ENCODE measurements around the gene SDC4. TPM values are rescaled to one million over a fixed set of nuclear protein-coding genes. Genes with fewer than 3 reads are reported as not detected.

Gene SDC4
- total RNA-seq, 2 experiments from 2014 or later: 28.1 to 28.3 TPM

- DNase-seq: no peak
- H3K9me3 Mint-ChIP-seq: no peaks in the 10 kb centered on the region
- H3K27ac Mint-ChIP-seq: no peak overlapping the region
- H3K36me3 Mint-ChIP-seq (ENCODE audit: low read depth): no peaks in the 10 kb centered on the region
- H3K27me3 Mint-ChIP-seq: no peaks in the 10 kb centered on the region
- CTCF ChIA-PET: interaction anchor here (1.3 to 1.5 kb wide), 2 partner anchors 13 to 87 kb away, joined by 3 to 11 read pairs; partner anchors contain the start of gene SYS1
- POLR2A ChIA-PET: interaction anchor here (1.3 kb wide), 1 partner anchor 12 kb away, joined by 4 read pairs; the partner anchor contains the start of gene SYS1
- no peak overlapping the region for H3K4me3 Mint-ChIP-seq
- peaks cover 54% of the 10 kb centered on the region for H3K4me1 Mint-ChIP-seq
These were observed 2.0 kb upstream of the SDC4 start for GRCh38 chr20:45350217-45350616.

- H3K9me3 Mint-ChIP-seq: no peaks in the 10 kb centered on the region
- H3K4me1 Mint-ChIP-seq: peaks cover 46% of the 10 kb centered on the region
- no peaks in the 10 kb centered on the region for H3K27me3 Mint-ChIP-seq
- ChIA-PET CTCF (interaction anchor here (0.8 to 4.0 kb wide), 9 partner anchors 8 to 98 kb away, joined by 3 to 19 read pairs (median 4); partner anchors contain the start of gene SYS1), POLR2A (interaction anchor here (0.6 to 4.6 kb wide), 17 partner anchors 8 to 444 kb away, joined by 3 to 25 read pairs (median 5); partner anchors contain the start of genes DNTTIP1, PIGT, SYS1 and WFDC3)
- H3K4me3 Mint-ChIP-seq: peak overlapping the region; percentile 86
- H3K27ac Mint-ChIP-seq: peak overlapping the region; percentile 67
- H3K36me3 Mint-ChIP-seq (ENCODE audit: low read depth): peaks cover 4% of the 10 kb centered on the region
- DNase-seq: no peak
These were observed 808 bp downstream of the SDC4 start for GRCh38 chr20:45347297-45347935.

- Mint-ChIP-seq H3K27me3 (no peaks in the 10 kb centered on the region), H3K4me3 (peak overlapping the region; percentile 86), H3K27ac (no peak overlapping the region), H3K36me3 (ENCODE audit: low read depth) (peaks cover 4% of the 10 kb centered on the region), H3K9me3 (no peaks in the 10 kb centered on the region), H3K4me1 (peaks cover 49% of the 10 kb centered on the region)
- ChIA-PET CTCF (interaction anchor here (0.5 to 4.0 kb wide), 9 partner anchors 8 to 423 kb away, joined by 3 to 19 read pairs (median 4); partner anchors contain the start of gene SYS1), POLR2A (interaction anchor here (0.6 to 4.6 kb wide), 15 partner anchors 9 to 445 kb away, joined by 3 to 25 read pairs (median 6); partner anchors contain the start of genes DNTTIP1, PIGT, SYS1 and WFDC3)
- DNase-seq: no peak
These were observed 1.4 kb downstream of the SDC4 start for GRCh38 chr20:45346851-45347250.

DNA sequence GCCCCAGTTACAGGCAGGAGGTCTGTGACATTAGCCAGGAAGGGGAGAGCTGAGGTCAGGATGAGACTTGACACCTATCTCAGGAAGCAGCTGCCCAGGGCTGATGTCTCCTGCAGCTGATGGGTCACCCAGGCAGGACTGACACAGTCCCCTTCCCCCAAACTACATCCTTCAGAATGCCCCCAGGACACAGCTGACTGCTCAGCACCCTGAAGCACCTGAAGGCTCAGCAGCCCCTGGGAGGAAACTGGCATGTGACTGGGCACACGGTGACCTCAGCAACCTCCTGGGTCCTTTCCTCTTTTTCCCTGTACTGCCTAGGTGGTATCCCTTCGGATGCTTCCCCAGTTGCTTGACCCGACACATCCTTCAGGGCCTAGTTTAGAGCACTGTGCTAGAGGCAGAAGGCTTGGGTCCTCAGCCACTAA is 1.9 kb downstream of the SDC4 start:
- peak overlapping the region; percentile 86 for H3K4me3 Mint-ChIP-seq
- POLR2A ChIA-PET: interaction anchor here (1.1 to 4.6 kb wide), 8 partner anchors 9 to 86 kb away, joined by 3 to 25 read pairs (median 7); partner anchors contain the start of gene SYS1
- CTCF ChIA-PET: interaction anchor here (0.5 to 4.0 kb wide), 6 partner anchors 15 to 424 kb away, joined by 3 to 19 read pairs (median 7); partner anchors contain the start of gene SYS1
- H3K36me3 Mint-ChIP-seq (ENCODE audit: low read depth): peaks cover 4% of the 10 kb centered on the region
- H3K4me1 Mint-ChIP-seq: peaks cover 51% of the 10 kb centered on the region
- no peaks in the 10 kb centered on the region for H3K9me3 Mint-ChIP-seq
- H3K27me3 Mint-ChIP-seq: no peaks in the 10 kb centered on the region
- DNase-seq: no peak
- no peak overlapping the region for H3K27ac Mint-ChIP-seq

DNA sequence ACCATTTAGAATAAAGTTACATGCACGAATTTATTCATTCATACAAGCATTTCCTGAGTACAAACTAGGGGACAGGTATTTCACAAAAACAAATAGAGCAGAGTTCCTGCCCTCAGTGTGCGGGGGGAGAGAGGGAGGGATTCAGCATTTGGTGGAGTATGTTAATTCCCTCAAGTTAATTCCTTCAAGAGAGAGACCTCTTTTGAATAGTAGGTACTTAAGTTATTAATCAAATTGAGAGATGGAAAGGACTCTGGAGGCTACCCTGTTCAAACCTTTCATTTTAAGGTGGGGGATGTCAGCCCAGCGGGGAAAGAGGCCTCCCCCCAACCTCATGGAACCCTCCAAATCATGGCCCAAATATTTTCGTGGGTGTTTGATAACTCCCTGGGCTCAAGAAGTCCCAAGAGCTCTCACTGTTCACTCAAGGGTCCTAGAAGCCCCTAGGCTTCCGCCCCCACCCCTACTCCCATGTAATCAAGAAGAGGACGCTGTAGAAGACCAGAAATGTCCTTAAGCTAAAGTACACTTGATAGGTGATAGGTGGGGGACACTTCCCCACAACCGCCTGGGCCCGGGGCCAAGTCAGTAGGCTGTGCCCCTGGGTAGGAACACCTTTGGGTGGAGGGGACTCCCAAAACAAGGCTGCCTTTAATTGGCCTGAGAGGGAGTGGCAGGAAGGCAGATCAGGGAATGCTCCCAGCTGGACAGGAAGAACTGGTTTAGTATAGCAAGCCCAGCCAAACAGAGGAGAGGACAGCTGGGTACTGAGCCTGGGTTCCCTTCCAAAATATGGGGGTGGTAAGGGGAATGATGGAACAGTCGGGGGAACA is 2.9 kb downstream of the SDC4 start:
- peak overlapping the region; percentile 27 for H3K4me3 Mint-ChIP-seq
- ChIA-PET CTCF (interaction anchor here (1.1 to 4.0 kb wide), 4 partner anchors 17 to 91 kb away, joined by 3 to 19 read pairs (median 4); partner anchors contain the start of gene SYS1), POLR2A (interaction anchor here (1.0 to 4.6 kb wide), 3 partner anchors 12 to 28 kb away, joined by 3 to 23 read pairs (median 4); no protein-coding TSS in a partner anchor)
- H3K9me3 Mint-ChIP-seq: no peaks in the 10 kb centered on the region
- H3K27me3 Mint-ChIP-seq: no peaks in the 10 kb centered on the region
- peaks cover 57% of the 10 kb centered on the region for H3K4me1 Mint-ChIP-seq
- DNase-seq: no peak
- H3K36me3 Mint-ChIP-seq (ENCODE audit: low read depth): peaks cover 12% of the 10 kb centered on the region
- no peak overlapping the region for H3K27ac Mint-ChIP-seq

DNA sequence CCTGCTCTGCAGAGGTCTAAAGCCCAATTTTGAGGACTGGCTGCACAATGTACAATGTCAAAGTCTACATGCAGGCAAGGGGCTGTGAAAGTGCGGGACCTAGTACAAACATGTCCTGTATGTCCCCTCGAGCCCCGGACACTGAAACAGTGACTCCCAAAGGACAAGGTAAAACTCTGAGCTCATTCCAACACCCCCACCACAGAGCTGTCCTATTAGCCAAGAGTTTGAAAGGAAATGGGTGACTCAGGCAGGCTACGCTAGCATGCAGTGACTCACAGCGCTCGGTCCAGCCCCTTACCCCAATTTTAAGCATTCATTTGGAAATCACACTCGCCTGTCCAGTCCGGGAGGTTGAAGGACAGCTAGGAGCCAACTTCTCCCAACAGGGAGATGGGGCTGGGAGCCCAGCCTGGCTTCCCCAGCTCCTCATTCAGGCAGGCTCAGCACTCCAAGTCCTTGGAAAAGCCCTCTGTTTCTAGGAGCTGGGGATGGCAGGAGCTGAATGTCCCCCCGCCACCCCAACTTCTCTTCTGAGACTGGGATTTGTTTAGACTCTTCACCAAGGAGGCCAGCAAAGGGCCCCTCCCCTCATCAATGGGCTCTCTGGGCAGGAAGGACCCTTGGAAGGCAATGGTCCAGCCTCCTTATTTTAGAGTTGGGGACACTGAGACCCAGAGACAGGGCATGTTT is 3.9 kb downstream of the SDC4 start:
- no peak for DNase-seq
- H3K4me1 Mint-ChIP-seq: peaks cover 58% of the 10 kb centered on the region

DNA sequence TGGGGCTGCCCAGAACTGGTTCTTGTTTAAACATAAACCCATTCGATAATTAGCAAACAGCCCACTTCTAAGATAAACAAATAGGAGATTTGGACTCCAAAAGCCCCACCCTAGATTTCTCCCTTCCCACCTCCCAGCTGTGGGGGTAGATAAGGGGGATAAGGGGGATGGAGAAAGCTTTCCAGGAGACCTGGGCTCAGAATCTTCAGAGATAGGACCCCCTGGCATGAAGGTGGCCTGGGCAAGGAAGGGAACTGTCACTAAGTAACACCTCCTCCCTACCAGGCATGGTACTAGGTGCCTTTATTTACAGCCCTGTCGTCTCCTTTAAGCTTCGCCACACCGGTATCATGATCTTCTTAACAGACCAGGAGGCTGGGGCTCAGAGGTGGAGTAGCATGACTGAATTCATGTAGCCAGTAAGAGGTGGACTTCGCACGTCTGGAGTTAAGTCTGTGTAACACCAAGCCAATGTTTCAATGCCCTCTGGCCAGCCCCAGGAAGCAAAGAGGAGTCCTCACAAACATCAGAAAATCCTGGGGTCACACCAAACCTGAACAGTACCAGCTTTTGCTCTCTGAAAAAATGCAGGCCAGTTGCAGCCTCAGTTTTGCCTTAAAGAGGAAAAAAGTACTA is 4.6 kb downstream of the SDC4 start:
- Mint-ChIP-seq H3K9me3 (no peaks in the 10 kb centered on the region), H3K36me3 (ENCODE audit: low read depth) (peaks cover 13% of the 10 kb centered on the region), H3K4me1 (peaks cover 61% of the 10 kb centered on the region), H3K27me3 (no peaks in the 10 kb centered on the region), H3K4me3 (no peak overlapping the region), H3K27ac (peak overlapping the region; percentile 26)
- ChIA-PET CTCF (interaction anchor here (1.1 to 1.7 kb wide), 3 partner anchors 19 to 93 kb away, joined by 4 to 6 read pairs (median 5); partner anchors contain the start of gene SYS1), POLR2A (interaction anchor here (0.6 to 1.6 kb wide), 2 partner anchors 30 to 291 kb away, joined by 3 to 4 read pairs; no protein-coding TSS in a partner anchor)
- no peak for DNase-seq

More for the DNA sequence above, 3.9 kb downstream of the SDC4 start:
- no peak overlapping the region for H3K4me3 Mint-ChIP-seq
- ChIA-PET CTCF (interaction anchor here (1.1 to 1.7 kb wide), 3 partner anchors 18 to 92 kb away, joined by 4 to 6 read pairs (median 5); partner anchors contain the start of gene SYS1), POLR2A (interaction anchor here (0.6 to 1.6 kb wide), 2 partner anchors 29 to 292 kb away, joined by 3 to 4 read pairs; no protein-coding TSS in a partner anchor)
- no peaks in the 10 kb centered on the region for H3K27me3 Mint-ChIP-seq
- H3K9me3 Mint-ChIP-seq: no peaks in the 10 kb centered on the region
- no peak overlapping the region for H3K27ac Mint-ChIP-seq
- peaks cover 13% of the 10 kb centered on the region for H3K36me3 Mint-ChIP-seq (ENCODE audit: low read depth)

- ChIA-PET POLR2A (no interaction called here), CTCF (interaction anchor here (1.2 kb wide), 1 partner anchor 10 kb away, joined by 3 read pairs; no protein-coding TSS in a partner anchor)
- Mint-ChIP-seq H3K4me3 (no peak overlapping the region), H3K4me1 (peaks cover 59% of the 10 kb centered on the region), H3K9me3 (no peaks in the 10 kb centered on the region), H3K36me3 (ENCODE audit: low read depth) (peaks cover 13% of the 10 kb centered on the region), H3K27ac (no peak overlapping the region), H3K27me3 (no peaks in the 10 kb centered on the region)
- DNase-seq: no peak
These were observed 5.2 kb downstream of the SDC4 start for GRCh38 chr20:45342855-45343531.

DNA sequence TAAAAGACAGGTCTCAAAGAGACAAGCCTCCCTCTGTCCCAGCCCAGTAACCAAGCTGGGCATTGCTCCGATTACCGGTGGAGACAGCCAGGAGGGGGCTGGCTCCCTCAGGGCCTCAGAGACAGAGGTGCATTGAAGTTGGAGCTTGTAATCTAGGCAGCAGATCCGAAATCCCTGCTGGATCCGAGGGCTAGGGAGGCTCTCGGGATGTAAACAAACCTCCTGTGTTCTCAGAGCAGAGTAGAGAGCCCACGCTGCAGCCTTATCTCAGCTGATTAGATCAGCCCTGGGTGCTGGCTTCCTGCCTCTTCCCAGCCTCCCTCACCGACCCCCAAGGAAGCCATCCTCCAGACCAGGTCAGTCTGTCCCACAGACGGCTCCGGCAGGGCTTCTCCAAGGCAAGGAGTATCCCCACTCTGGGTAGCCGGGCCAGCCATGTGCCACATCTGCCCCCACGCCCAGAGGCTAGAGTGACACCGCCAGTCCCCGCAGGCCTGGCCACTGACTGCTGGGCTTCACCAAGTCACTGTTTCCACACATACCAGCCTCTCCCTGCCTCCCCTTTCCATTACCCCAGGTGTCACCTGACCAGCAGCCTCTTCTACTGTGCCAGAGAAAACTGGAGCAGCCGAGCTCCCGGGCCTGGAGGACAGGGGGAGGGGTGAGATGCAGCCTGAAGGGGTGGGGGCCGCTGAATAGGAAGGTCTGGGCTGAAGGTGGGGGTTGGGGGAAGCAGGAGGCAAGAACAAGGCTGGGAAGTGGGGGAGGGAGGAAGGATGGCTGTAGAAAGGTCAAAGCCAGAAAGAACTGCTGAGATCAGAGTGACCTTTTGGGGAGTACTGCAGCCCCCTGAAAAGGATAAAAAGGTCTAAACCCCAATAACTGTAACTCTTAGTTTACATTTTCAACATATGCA is 6.0 kb downstream of the SDC4 start:
- Mint-ChIP-seq H3K27ac (no peak overlapping the region), H3K27me3 (no peaks in the 10 kb centered on the region), H3K36me3 (ENCODE audit: low read depth) (peaks cover 13% of the 10 kb centered on the region), H3K9me3 (no peaks in the 10 kb centered on the region), H3K4me1 (peaks cover 54% of the 10 kb centered on the region), H3K4me3 (no peak overlapping the region)
- CTCF ChIA-PET: interaction anchor here (1.2 kb wide), 1 partner anchor 10 kb away, joined by 3 read pairs; no protein-coding TSS in a partner anchor
- no peak for DNase-seq
- POLR2A ChIA-PET: no interaction called here

DNA sequence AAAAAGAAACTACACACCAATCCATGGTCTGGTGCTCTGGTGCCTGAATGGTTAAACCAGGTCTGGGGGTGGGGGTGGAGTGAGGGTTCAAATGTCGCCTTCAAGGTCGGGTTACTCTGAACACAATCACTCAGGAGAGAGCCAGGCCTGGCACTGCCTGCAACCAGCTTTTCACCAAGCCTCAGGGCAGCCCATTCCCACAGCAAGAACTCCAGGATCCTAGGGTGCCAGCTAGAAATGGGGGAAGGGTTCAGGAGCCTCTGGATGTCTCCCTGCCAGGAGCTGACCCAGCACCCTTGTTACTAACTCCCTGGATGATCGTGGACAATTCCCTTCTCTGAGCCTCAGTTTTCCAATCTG is 6.7 kb downstream of the SDC4 start:
- CTCF ChIA-PET: interaction anchor here (0.8 to 1.2 kb wide), 2 partner anchors 9 to 48 kb away, joined by 3 read pairs; no protein-coding TSS in a partner anchor
- Mint-ChIP-seq H3K9me3 (no peaks in the 10 kb centered on the region), H3K4me3 (no peak overlapping the region), H3K36me3 (ENCODE audit: low read depth) (peaks cover 13% of the 10 kb centered on the region), H3K27ac (no peak overlapping the region), H3K4me1 (peaks cover 48% of the 10 kb centered on the region), H3K27me3 (no peaks in the 10 kb centered on the region)
- POLR2A ChIA-PET: no interaction called here
- DNase-seq: no peak
